ENCODE data around the gene BEAN1. TPM values are rescaled to one million over a fixed set of nuclear protein-coding genes. Genes with fewer than 3 reads are reported as not detected.

BEAN1 gene
- total RNA-seq, 1 donor from 2014 or later: 1.2 TPM

GRCh38 chr16:66473654-66474519 is 46.8 kb downstream of the BEAN1 start:
- DNase-seq (ENCODE audit: low read depth) (no peak), FAIRE-seq (no peak)
- no peaks in the 10 kb centered on the region for H3K4me1 ChIP-seq (ENCODE audit: insufficient read depth, low read length)
- H3K36me3 ChIP-seq (ENCODE audit: insufficient read depth, low read length): no peaks in the 10 kb centered on the region
- Mint-ChIP-seq H3K9me3 (ENCODE audit: unreplicated experiment) (peaks cover 4% of the 10 kb centered on the region), H3K36me3 (ENCODE audit: low read depth, unreplicated experiment) (no peaks in the 10 kb centered on the region), H3K4me1 (ENCODE audit: low read depth, unreplicated experiment) (no peaks in the 10 kb centered on the region), H3K4me3 (ENCODE audit: unreplicated experiment) (no peak overlapping the region), H3K27me3 (ENCODE audit: low read depth, unreplicated experiment) (peaks cover 36% of the 10 kb centered on the region), H3K27ac (ENCODE audit: unreplicated experiment) (no peak overlapping the region)
- H3K27ac ChIP-seq (ENCODE audit: low read depth, low read length): no peak overlapping the region
- no peak overlapping the region for H3K4me2 ChIP-seq (ENCODE audit: low read length)
- H2AFZ ChIP-seq (ENCODE audit: low read depth, low read length): no peak overlapping the region
- H3K9ac ChIP-seq (ENCODE audit: low read length): no peak overlapping the region
- H3K4me3 ChIP-seq (ENCODE audit: insufficient read depth, low read depth, low read length): no peak overlapping the region
- peaks cover 7% of the 10 kb centered on the region for H3K27me3 ChIP-seq (ENCODE audit: insufficient read depth, low read length)
- H3K9me3 ChIP-seq (ENCODE audit: insufficient read depth, low read depth, low read length): no peaks in the 10 kb centered on the region
- no peak for TF ChIP-seq EZH2 (IDR thresholded peaks at IDR 0.05; ENCODE audit: insufficient read depth, low read length)
- TF ChIP-seq, protein P1, sequence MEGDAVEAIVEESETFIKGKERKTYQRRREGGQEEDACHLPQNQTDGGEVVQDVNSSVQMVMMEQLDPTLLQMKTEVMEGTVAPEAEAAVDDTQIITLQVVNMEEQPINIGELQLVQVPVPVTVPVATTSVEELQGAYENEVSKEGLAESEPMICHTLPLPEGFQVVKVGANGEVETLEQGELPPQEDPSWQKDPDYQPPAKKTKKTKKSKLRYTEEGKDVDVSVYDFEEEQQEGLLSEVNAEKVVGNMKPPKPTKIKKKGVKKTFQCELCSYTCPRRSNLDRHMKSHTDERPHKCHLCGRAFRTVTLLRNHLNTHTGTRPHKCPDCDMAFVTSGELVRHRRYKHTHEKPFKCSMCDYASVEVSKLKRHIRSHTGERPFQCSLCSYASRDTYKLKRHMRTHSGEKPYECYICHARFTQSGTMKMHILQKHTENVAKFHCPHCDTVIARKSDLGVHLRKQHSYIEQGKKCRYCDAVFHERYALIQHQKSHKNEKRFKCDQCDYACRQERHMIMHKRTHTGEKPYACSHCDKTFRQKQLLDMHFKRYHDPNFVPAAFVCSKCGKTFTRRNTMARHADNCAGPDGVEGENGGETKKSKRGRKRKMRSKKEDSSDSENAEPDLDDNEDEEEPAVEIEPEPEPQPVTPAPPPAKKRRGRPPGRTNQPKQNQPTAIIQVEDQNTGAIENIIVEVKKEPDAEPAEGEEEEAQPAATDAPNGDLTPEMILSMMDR (IDR thresholded peaks at IDR 0.05; ENCODE audit: insufficient read depth, low read depth, low read length): no peak
- no peaks in the 10 kb centered on the region for H4K20me1 ChIP-seq (ENCODE audit: insufficient read depth, low read length)
- H3K79me2 ChIP-seq (ENCODE audit: insufficient read depth, low read length): no peaks in the 10 kb centered on the region

- Histone ChIP-seq H3K36me3 (ENCODE audit: insufficient read depth, low read length) (no peaks in the 10 kb centered on the region), H3K9me3 (ENCODE audit: insufficient read depth, low read depth, low read length) (no peaks in the 10 kb centered on the region), H4K20me1 (ENCODE audit: insufficient read depth, low read length) (no peaks in the 10 kb centered on the region), H3K9ac (ENCODE audit: low read length) (no peak overlapping the region), H3K4me3 (ENCODE audit: insufficient read depth, low read depth, low read length) (no peak overlapping the region), H2AFZ (ENCODE audit: low read depth, low read length) (no peak overlapping the region), H3K27ac (ENCODE audit: low read depth, low read length) (no peak overlapping the region), H3K27me3 (ENCODE audit: insufficient read depth, low read length) (peaks cover 7% of the 10 kb centered on the region), H3K79me2 (ENCODE audit: insufficient read depth, low read length) (no peaks in the 10 kb centered on the region), H3K4me2 (ENCODE audit: low read length) (no peak overlapping the region), H3K4me1 (ENCODE audit: insufficient read depth, low read length) (no peaks in the 10 kb centered on the region)
- Mint-ChIP-seq H3K27ac (ENCODE audit: unreplicated experiment) (no peak overlapping the region), H3K4me1 (ENCODE audit: low read depth, unreplicated experiment) (no peaks in the 10 kb centered on the region), H3K27me3 (ENCODE audit: low read depth, unreplicated experiment) (peaks cover 32% of the 10 kb centered on the region), H3K36me3 (ENCODE audit: low read depth, unreplicated experiment) (no peaks in the 10 kb centered on the region), H3K9me3 (ENCODE audit: unreplicated experiment) (peaks cover 2% of the 10 kb centered on the region), H3K4me3 (ENCODE audit: unreplicated experiment) (no peak overlapping the region)
- DNase-seq (ENCODE audit: low read depth) (no peak), FAIRE-seq (no peak)
- TF ChIP-seq, protein P1 (IDR thresholded peaks at IDR 0.05; ENCODE audit: insufficient read depth, low read depth, low read length): no peak
- no peak for TF ChIP-seq EZH2 (IDR thresholded peaks at IDR 0.05; ENCODE audit: insufficient read depth, low read length)
Observed at GRCh38 chr16:66474750-66475199, 47.7 kb downstream of the BEAN1 start.

DNA sequence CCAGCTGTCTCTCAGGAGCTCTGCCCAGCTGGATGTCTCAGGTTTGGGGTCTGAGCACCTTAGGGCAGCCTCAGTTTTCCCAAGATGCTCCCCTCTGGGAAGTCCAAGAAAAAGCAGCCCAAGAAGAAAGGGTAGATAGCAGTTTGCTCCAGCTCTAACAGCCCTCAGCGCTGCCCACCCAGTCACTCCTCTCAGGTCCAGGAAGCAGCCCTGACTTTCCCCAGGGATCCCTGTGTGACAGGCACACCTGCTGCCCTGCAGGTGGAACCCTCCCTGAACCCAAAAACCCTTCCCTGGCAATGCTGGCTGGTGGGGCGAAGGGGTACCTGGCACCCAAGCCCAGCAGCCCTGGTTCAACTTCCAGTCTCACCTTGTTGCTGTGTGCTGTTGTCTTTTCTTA is 48.1 kb downstream of the BEAN1 start:
- Histone ChIP-seq H3K9me3 (ENCODE audit: insufficient read depth, low read depth, low read length) (no peaks in the 10 kb centered on the region), H3K27ac (ENCODE audit: low read depth, low read length) (no peak overlapping the region), H4K20me1 (ENCODE audit: insufficient read depth, low read length) (no peaks in the 10 kb centered on the region), H3K79me2 (ENCODE audit: insufficient read depth, low read length) (no peaks in the 10 kb centered on the region), H3K4me2 (ENCODE audit: low read length) (no peak overlapping the region), H3K4me3 (ENCODE audit: insufficient read depth, low read depth, low read length) (no peak overlapping the region), H3K9ac (ENCODE audit: low read length) (no peak overlapping the region), H3K36me3 (ENCODE audit: insufficient read depth, low read length) (no peaks in the 10 kb centered on the region), H3K27me3 (ENCODE audit: insufficient read depth, low read length) (peaks cover 7% of the 10 kb centered on the region), H3K4me1 (ENCODE audit: insufficient read depth, low read length) (no peaks in the 10 kb centered on the region), H2AFZ (ENCODE audit: low read depth, low read length) (no peak overlapping the region)
- H3K9me3 Mint-ChIP-seq (ENCODE audit: unreplicated experiment): peaks cover 2% of the 10 kb centered on the region
- peaks cover 31% of the 10 kb centered on the region for H3K27me3 Mint-ChIP-seq (ENCODE audit: low read depth, unreplicated experiment)
- no peaks in the 10 kb centered on the region for H3K36me3 Mint-ChIP-seq (ENCODE audit: low read depth, unreplicated experiment)
- no peak for TF ChIP-seq EZH2 (IDR thresholded peaks at IDR 0.05; ENCODE audit: insufficient read depth, low read length)
- TF ChIP-seq, protein P1 (IDR thresholded peaks at IDR 0.05; ENCODE audit: insufficient read depth, low read depth, low read length): no peak
- no peak for FAIRE-seq
- no peaks in the 10 kb centered on the region for H3K4me1 Mint-ChIP-seq (ENCODE audit: low read depth, unreplicated experiment)
- H3K27ac Mint-ChIP-seq (ENCODE audit: unreplicated experiment): no peak overlapping the region
- H3K4me3 Mint-ChIP-seq (ENCODE audit: unreplicated experiment): no peak overlapping the region
- DNase-seq (ENCODE audit: low read depth): no peak

All from astrocyte (in vitro differentiated cells and primary cell).